ENCODE measurements around the gene PLCB3. TPM values are rescaled to one million over a fixed set of nuclear protein-coding genes. Genes with fewer than 3 reads are reported as not detected.

The PLCB3 gene
- total RNA-seq, 1 experiment from 2014 or later = 41.2 TPM

DNA sequence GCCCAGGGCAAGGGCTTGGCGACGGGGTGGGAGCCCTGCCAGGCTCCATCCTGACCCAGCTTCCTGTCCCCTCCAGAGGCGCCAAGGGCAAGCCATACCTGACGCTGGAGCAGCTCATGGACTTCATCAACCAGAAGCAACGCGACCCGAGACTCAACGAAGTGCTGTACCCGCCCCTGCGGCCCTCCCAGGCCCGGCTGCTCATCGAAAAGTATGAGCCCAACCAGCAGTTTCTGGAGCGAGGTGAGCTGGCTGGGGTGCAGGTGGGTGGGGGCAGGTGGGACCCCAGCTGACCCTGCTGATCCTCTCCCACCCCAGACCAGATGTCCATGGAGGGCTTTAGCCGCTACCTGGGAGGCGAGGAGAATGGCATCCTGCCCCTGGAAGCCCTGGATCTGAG lies 5.0 kb downstream of the PLCB3 start:
- Histone ChIP-seq H3K4me1 (ENCODE audit: control insufficient read depth, insufficient read depth, low read length) (peaks cover 8% of the 10 kb centered on the region), H3K27me3 (ENCODE audit: control insufficient read depth, insufficient read depth, low read length) (no peaks in the 10 kb centered on the region), H3K4me3 (ENCODE audit: low read depth in 2 of 2, low read length in 2 of 2) (no peak overlapping the region), H3K36me3 (ENCODE audit: control insufficient read depth, insufficient read depth, low read length) (peaks cover 3% of the 10 kb centered on the region; the same call in 1 of the 2 replicates), H3K27ac (ENCODE audit: low read length) (no peak overlapping the region), H3K9me3 (ENCODE audit: control insufficient read depth, insufficient read depth, low read depth, low read length) (no peaks in the 10 kb centered on the region)
- CTCF ChIA-PET = no interaction called here
- POLR2A ChIA-PET = no interaction called here
- ATAC-seq = no peak
- intact Hi-C loops (cut with micrococcal nuclease; ENCODE audit: unreplicated experiment) = no loop called here
- no peak for DNase-seq (ENCODE audit: low read depth, low spot score)
- in situ Hi-C loops (cut with HindIII; ENCODE audit: low pct_unique_long_range_greater_than_20kb, low sequenced_read_pairs) = no loop called here
- TF ChIP-seq SIN3A (IDR thresholded peaks at IDR 0.05; ENCODE audit: borderline replicate concordance, insufficient read depth, low read depth, low read length) = no peak
- TF ChIP-seq POLR2AphosphoS5 (IDR thresholded peaks at IDR 0.05; ENCODE audit: low read depth, low read length) = no peak
- TF ChIP-seq, protein P1, sequence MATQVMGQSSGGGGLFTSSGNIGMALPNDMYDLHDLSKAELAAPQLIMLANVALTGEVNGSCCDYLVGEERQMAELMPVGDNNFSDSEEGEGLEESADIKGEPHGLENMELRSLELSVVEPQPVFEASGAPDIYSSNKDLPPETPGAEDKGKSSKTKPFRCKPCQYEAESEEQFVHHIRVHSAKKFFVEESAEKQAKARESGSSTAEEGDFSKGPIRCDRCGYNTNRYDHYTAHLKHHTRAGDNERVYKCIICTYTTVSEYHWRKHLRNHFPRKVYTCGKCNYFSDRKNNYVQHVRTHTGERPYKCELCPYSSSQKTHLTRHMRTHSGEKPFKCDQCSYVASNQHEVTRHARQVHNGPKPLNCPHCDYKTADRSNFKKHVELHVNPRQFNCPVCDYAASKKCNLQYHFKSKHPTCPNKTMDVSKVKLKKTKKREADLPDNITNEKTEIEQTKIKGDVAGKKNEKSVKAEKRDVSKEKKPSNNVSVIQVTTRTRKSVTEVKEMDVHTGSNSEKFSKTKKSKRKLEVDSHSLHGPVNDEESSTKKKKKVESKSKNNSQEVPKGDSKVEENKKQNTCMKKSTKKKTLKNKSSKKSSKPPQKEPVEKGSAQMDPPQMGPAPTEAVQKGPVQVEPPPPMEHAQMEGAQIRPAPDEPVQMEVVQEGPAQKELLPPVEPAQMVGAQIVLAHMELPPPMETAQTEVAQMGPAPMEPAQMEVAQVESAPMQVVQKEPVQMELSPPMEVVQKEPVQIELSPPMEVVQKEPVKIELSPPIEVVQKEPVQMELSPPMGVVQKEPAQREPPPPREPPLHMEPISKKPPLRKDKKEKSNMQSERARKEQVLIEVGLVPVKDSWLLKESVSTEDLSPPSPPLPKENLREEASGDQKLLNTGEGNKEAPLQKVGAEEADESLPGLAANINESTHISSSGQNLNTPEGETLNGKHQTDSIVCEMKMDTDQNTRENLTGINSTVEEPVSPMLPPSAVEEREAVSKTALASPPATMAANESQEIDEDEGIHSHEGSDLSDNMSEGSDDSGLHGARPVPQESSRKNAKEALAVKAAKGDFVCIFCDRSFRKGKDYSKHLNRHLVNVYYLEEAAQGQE (IDR thresholded peaks at IDR 0.05; ENCODE audit: insufficient read depth in 1 of 2, low read depth in 2 of 2, low read length in 1 of 2) = no peak
- no peak for TF ChIP-seq TCF7L2 (IDR thresholded peaks at IDR 0.05; ENCODE audit: low read depth, low read length)
- TF ChIP-seq, protein P2, sequence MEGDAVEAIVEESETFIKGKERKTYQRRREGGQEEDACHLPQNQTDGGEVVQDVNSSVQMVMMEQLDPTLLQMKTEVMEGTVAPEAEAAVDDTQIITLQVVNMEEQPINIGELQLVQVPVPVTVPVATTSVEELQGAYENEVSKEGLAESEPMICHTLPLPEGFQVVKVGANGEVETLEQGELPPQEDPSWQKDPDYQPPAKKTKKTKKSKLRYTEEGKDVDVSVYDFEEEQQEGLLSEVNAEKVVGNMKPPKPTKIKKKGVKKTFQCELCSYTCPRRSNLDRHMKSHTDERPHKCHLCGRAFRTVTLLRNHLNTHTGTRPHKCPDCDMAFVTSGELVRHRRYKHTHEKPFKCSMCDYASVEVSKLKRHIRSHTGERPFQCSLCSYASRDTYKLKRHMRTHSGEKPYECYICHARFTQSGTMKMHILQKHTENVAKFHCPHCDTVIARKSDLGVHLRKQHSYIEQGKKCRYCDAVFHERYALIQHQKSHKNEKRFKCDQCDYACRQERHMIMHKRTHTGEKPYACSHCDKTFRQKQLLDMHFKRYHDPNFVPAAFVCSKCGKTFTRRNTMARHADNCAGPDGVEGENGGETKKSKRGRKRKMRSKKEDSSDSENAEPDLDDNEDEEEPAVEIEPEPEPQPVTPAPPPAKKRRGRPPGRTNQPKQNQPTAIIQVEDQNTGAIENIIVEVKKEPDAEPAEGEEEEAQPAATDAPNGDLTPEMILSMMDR (IDR thresholded peaks at IDR 0.05) = no peak
- BruUV-seq (replicated peaks) = no TSS peak

DNA sequence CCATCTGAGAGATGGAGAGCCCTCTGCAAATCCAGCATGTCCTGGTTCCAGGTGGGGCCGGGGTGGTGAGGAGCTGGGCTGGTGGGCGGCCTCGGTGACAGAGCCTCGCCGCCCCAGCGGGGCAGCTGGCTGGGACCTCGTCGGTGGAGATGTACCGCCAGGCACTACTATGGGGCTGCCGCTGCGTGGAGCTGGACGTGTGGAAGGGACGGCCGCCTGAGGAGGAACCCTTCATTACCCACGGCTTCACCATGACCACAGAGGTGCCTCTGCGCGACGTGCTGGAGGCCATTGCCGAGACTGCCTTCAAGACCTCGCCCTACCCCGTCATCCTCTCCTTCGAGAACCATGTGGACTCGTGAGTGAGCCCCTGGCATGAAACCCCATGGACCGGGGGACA lies 7.0 kb downstream of the PLCB3 start:
- Histone ChIP-seq H3K4me1 (ENCODE audit: control insufficient read depth, insufficient read depth, low read length) (peaks cover 7% of the 10 kb centered on the region), H3K27me3 (ENCODE audit: control insufficient read depth, insufficient read depth, low read length) (no peaks in the 10 kb centered on the region), H3K9me3 (ENCODE audit: control insufficient read depth, insufficient read depth, low read depth, low read length) (no peaks in the 10 kb centered on the region), H3K27ac (ENCODE audit: low read length) (no peak overlapping the region), H3K4me3 (ENCODE audit: low read depth in 2 of 2, low read length in 2 of 2) (no peak overlapping the region), H3K36me3 (ENCODE audit: control insufficient read depth, insufficient read depth, low read length) (no peaks in the 10 kb centered on the region; the same call in 1 of the 2 replicates)
- POLR2A ChIA-PET = interaction anchor here (0.5 kb wide), 1 partner anchor 150 kb away, joined by 3 read pairs; no protein-coding TSS in a partner anchor
- intact Hi-C loops (cut with micrococcal nuclease; ENCODE audit: unreplicated experiment) = no loop called here
- no peak for DNase-seq (ENCODE audit: low read depth, low spot score)
- ATAC-seq = no peak
- in situ Hi-C loops (cut with HindIII; ENCODE audit: low pct_unique_long_range_greater_than_20kb, low sequenced_read_pairs) = no loop called here
- CTCF ChIA-PET = no interaction called here
- TF ChIP-seq TCF7L2 (IDR thresholded peaks at IDR 0.05; ENCODE audit: low read depth, low read length) (no peak), POLR2AphosphoS5 (IDR thresholded peaks at IDR 0.05; ENCODE audit: low read depth, low read length) (no peak), SIN3A (IDR thresholded peaks at IDR 0.05; ENCODE audit: borderline replicate concordance, insufficient read depth, low read depth, low read length) (no peak)
- TF ChIP-seq, protein P1 (IDR thresholded peaks at IDR 0.05; ENCODE audit: insufficient read depth in 1 of 2, low read depth in 2 of 2, low read length in 1 of 2) = no peak
- TF ChIP-seq, protein P2 (IDR thresholded peaks at IDR 0.05) = no peak
- no TSS peak for BruUV-seq (replicated peaks)

Measured in Panc1 (cell line).